Panc1 (cell line): ENCODE data around the gene FARS2. TPM values are rescaled to one million over a fixed set of nuclear protein-coding genes. Genes with fewer than 3 reads are reported as not detected.

Source experiments
- ATAC-seq: fragments of 200-7000 bp; cut with Tn5 transposase; 2 replicates; pipeline ENCODE4 v1.9.1; 2020; ENCODE audit warnings: mild to moderate bottlenecking, moderate library complexity
- BruUV-seq: library from RNA; stranded (reverse); fragments of 400-500 nt; replicated peaks from 2 replicates; lab custom pipeline; 2021; lab: Mats Ljungman, UMichigan
- CTCF ChIA-PET: fragments of 300-600 bp; sonication (Branson Sonifier 250); formaldehyde crosslinking; loops from one replicate; lab custom pipeline; 2022; ENCODE audit warnings: antibody characterized with exemption; lab: Charles Lee
- POLR2A ChIA-PET: fragments of 300-600 bp; sonication (Branson Sonifier 250); formaldehyde crosslinking; loops from one replicate; lab custom pipeline; 2022; ENCODE audit warnings: antibody characterized with exemption; lab: Charles Lee
- DNase-seq: peaks from one replicate; pipeline ENCODE4 v3.0.0-alpha.2; 2010; ENCODE audit warnings: low read depth, low spot score
- H3K27ac ChIP-seq: 2 replicates; pipeline ENCODE4 v1.5.1; 2011; ENCODE audit warnings: mild to moderate bottlenecking, low read length, inconsistent platforms
- H3K27me3 ChIP-seq: fragments of 200-500 bp; sonication (Bioruptor generic); 2 replicates; pipeline ENCODE4 v1.6.0; 2014; ENCODE audit warnings: low read length, inconsistent platforms; ENCODE audit not compliant: control insufficient read depth, insufficient read depth
- H3K36me3 ChIP-seq: fragments of 200-500 bp; sonication (Bioruptor generic); 2 replicates; pipeline ENCODE4 v1.5.1; 2014; ENCODE audit warnings: inconsistent platforms, mild to moderate bottlenecking, low read length, moderate library complexity; ENCODE audit not compliant: control insufficient read depth, insufficient read depth
- H3K4me1 ChIP-seq: 2 replicates; pipeline ENCODE4 v1.5.1; 2011; ENCODE audit warnings: inconsistent platforms, mild to moderate bottlenecking, low read length, moderate library complexity; ENCODE audit not compliant: control insufficient read depth, insufficient read depth
- H3K4me3 ChIP-seq, 2 experiments: 2 replicates each; pipeline ENCODE4 v1.5.1; 2011 to 2012; ENCODE audit warnings: low read depth in 2 of 2, low read length in 2 of 2, mild to moderate bottlenecking in 2 of 2, inconsistent platforms in 1 of 2, moderate library complexity in 1 of 2
- H3K9me3 ChIP-seq: fragments of 200-500 bp; sonication (Bioruptor generic); 2 replicates; pipeline ENCODE4 v1.5.1; 2014; ENCODE audit warnings: low read depth, mild to moderate bottlenecking, inconsistent platforms, low read length, moderate library complexity; ENCODE audit not compliant: control insufficient read depth, insufficient read depth
- POLR2AphosphoS5 ChIP-seq: IDR thresholded peaks from 2 replicates; pipeline ENCODE4 v1.6.1; 2012; ENCODE audit warnings: mild to moderate bottlenecking, low read depth, low read length, moderate library complexity
- SIN3A ChIP-seq: IDR thresholded peaks from 2 replicates; pipeline ENCODE4 v1.6.1; 2012; ENCODE audit warnings: low read depth, mild to moderate bottlenecking, low read length, moderate library complexity, borderline replicate concordance; ENCODE audit not compliant: insufficient read depth
- TCF7L2 ChIP-seq: IDR thresholded peaks from 2 replicates; pipeline ENCODE4 v1.6.1; 2011; ENCODE audit warnings: mild to moderate bottlenecking, low read depth, low read length, inconsistent platforms
- in situ Hi-C: cut with HindIII; loops from 2 replicates; pipeline ENCODE4 v1.10.0; 2016; ENCODE audit warnings: low sequenced_read_pairs, low pct_unique_long_range_greater_than_20kb
- intact Hi-C: fragments of 100-400 bp; cut with micrococcal nuclease; formaldehyde crosslinking; loops from one replicate; pipeline ENCODE4 v1.10.0; 2022; ENCODE audit not compliant: unreplicated experiment
- total RNA-seq: library from RNA; stranded (reverse); gene quantifications from one replicate; pipeline ENCODE4 v1.2.1, GENCODE V29; 2021; ENCODE audit not compliant: unreplicated experiment
- TF ChIP-seq, protein P1 (sequence below): fragments of 450-650 bp; IDR thresholded peaks from 2 replicates; pipeline ENCODE4 v1.5.1; 2017; ENCODE audit warnings: mild to moderate bottlenecking
- TF ChIP-seq, protein P2 (sequence below), 2 experiments: IDR thresholded peaks; 2 replicates each; pipeline ENCODE4 v1.6.1; 2011 to 2012; ENCODE audit warnings: low read depth in 2 of 2, control low read depth in 1 of 2, low read length in 1 of 2, mild to moderate bottlenecking in 1 of 2, moderate library complexity in 1 of 2; ENCODE audit not compliant: insufficient read depth in 1 of 2

The FARS2 gene
- total RNA-seq, 1 experiment from 2014 or later: 12.8 TPM

DNA sequence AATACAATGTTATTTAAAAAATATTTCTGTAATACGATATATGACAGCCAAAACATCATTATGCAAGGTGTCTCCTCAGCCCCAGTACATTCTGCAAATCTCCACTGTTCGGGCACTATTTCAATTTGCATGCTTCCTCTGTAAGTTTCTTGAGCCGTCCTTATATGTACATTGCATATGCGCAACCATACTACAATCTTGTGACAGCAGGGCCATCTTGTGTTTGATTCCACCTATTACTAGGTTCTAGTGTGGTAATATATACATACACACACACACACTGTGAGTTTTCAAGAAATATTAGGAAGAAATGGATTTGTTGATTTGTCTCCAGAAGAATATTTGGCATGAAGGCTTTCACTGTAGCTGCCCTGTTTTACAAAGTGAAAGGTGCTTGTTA is 10.4 kb upstream of the FARS2 start:
- Histone ChIP-seq H3K4me3 (no peak overlapping the region), H3K27ac (no peak overlapping the region), H3K27me3 (no peaks in the 10 kb centered on the region), H3K4me1 (no peaks in the 10 kb centered on the region), H3K36me3 (no peaks in the 10 kb centered on the region), H3K9me3 (no peaks in the 10 kb centered on the region)
- intact Hi-C loops (no loop called here), in situ Hi-C loops (no loop called here)
- BruUV-seq: no TSS peak
- ChIA-PET CTCF (no interaction called here), POLR2A (no interaction called here)
- TF ChIP-seq, protein P1, sequence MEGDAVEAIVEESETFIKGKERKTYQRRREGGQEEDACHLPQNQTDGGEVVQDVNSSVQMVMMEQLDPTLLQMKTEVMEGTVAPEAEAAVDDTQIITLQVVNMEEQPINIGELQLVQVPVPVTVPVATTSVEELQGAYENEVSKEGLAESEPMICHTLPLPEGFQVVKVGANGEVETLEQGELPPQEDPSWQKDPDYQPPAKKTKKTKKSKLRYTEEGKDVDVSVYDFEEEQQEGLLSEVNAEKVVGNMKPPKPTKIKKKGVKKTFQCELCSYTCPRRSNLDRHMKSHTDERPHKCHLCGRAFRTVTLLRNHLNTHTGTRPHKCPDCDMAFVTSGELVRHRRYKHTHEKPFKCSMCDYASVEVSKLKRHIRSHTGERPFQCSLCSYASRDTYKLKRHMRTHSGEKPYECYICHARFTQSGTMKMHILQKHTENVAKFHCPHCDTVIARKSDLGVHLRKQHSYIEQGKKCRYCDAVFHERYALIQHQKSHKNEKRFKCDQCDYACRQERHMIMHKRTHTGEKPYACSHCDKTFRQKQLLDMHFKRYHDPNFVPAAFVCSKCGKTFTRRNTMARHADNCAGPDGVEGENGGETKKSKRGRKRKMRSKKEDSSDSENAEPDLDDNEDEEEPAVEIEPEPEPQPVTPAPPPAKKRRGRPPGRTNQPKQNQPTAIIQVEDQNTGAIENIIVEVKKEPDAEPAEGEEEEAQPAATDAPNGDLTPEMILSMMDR: no peak
- TF ChIP-seq, protein P2, sequence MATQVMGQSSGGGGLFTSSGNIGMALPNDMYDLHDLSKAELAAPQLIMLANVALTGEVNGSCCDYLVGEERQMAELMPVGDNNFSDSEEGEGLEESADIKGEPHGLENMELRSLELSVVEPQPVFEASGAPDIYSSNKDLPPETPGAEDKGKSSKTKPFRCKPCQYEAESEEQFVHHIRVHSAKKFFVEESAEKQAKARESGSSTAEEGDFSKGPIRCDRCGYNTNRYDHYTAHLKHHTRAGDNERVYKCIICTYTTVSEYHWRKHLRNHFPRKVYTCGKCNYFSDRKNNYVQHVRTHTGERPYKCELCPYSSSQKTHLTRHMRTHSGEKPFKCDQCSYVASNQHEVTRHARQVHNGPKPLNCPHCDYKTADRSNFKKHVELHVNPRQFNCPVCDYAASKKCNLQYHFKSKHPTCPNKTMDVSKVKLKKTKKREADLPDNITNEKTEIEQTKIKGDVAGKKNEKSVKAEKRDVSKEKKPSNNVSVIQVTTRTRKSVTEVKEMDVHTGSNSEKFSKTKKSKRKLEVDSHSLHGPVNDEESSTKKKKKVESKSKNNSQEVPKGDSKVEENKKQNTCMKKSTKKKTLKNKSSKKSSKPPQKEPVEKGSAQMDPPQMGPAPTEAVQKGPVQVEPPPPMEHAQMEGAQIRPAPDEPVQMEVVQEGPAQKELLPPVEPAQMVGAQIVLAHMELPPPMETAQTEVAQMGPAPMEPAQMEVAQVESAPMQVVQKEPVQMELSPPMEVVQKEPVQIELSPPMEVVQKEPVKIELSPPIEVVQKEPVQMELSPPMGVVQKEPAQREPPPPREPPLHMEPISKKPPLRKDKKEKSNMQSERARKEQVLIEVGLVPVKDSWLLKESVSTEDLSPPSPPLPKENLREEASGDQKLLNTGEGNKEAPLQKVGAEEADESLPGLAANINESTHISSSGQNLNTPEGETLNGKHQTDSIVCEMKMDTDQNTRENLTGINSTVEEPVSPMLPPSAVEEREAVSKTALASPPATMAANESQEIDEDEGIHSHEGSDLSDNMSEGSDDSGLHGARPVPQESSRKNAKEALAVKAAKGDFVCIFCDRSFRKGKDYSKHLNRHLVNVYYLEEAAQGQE (IDR thresholded peaks at IDR 0.05; ENCODE audit: insufficient read depth in 1 of 2, low read depth in 2 of 2, low read length in 1 of 2): no peak
- TF ChIP-seq TCF7L2 (no peak), SIN3A (no peak), POLR2AphosphoS5 (no peak)
- no peak for ATAC-seq
- no peak for DNase-seq

GRCh38 chr6:5256952-5257351 is 4.4 kb upstream of the FARS2 start:
- Histone ChIP-seq H3K27me3 (no peaks in the 10 kb centered on the region), H3K4me3 (no peak overlapping the region), H3K4me1 (peaks cover 10% of the 10 kb centered on the region), H3K27ac (no peak overlapping the region), H3K9me3 (no peaks in the 10 kb centered on the region), H3K36me3 (peaks cover 7% of the 10 kb centered on the region; the same call in 1 of the 2 replicates)
- ChIA-PET CTCF (no interaction called here), POLR2A (no interaction called here)
- intact Hi-C loops: no loop called here
- in situ Hi-C loops: no loop called here
- ATAC-seq (no peak), DNase-seq (no peak)
- BruUV-seq: no TSS peak
- TF ChIP-seq, protein P1: no peak
- TF ChIP-seq SIN3A (no peak), TCF7L2 (no peak), POLR2AphosphoS5 (no peak)
- TF ChIP-seq, protein P2 (IDR thresholded peaks at IDR 0.05; ENCODE audit: insufficient read depth in 1 of 2, low read depth in 2 of 2, low read length in 1 of 2): no peak
